C4-2B (cell line): ENCODE measurements around the gene RBM6.

Experiments used
- CTCF ChIP-seq: fragments of 450-650 bp; conservative IDR thresholded peaks from 2 replicates; pipeline ENCODE4 v1.5.1; 2017; ENCODE audit warnings: mild to moderate bottlenecking
- ZFX ChIP-seq: fragments of 450-650 bp; IDR thresholded peaks from 2 replicates; pipeline ENCODE4 v1.6.1; 2017

GRCh38 chr3:49896345-49896744, 43.6 kb upstream of the RBM6 start:
- TF ChIP-seq CTCF = no peak
- TF ChIP-seq ZFX = no peak
